GM18909 (cell line): Measurements from ENCODE around the gene AOX1.
"Not testable (repeated sequence)": the region's sequence is repeated elsewhere in the genome, so short reads cannot be mapped to it uniquely, and the experiment has no call there.

Experiments
- ATAC-seq: cut with Tn5 transposase; IDR thresholded peaks from one replicate; pipeline ENCODE4 v1.9.1; 2021; ENCODE audit warnings: mild to moderate bottlenecking; ENCODE audit not compliant: unreplicated experiment, poor library complexity

The AOX1 gene

DNA sequence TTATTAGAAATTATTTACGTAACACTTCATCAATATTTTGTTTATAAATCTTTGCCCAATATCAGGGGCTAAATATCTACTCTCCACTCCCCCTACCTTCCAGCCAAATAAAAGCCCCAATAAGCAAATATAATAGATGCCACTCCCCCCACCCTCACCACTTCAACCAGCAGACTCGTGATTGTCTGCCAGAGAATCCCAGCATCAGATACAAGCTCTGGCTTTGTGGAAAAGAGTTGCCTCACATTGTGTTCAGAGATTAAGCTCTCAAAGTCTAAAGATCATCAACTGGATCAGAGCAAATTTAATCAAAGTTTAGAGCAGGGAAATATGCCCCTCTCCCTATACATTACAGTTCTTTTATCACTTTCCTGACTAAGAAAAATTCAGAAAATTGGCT, 39.5 kb downstream of the AOX1 start:
- ATAC-seq = no peak

GRCh38 chr2:200625958-200626363, 40.1 kb downstream of the AOX1 start:
- ATAC-seq = no peak

GRCh38 chr2:200627110-200627770, 41.4 kb downstream of the AOX1 start:
- no peak for ATAC-seq

- ATAC-seq = not testable (repeated sequence)
Measured at GRCh38 chr2:200628461-200628860, 42.6 kb downstream of the AOX1 start.

GRCh38 chr2:200631287-200631686, 45.5 kb downstream of the AOX1 start:
- no peak for ATAC-seq

- ATAC-seq = no peak
Measured at GRCh38 chr2:200634231-200634964, 48.6 kb downstream of the AOX1 start.

- no peak for ATAC-seq
Measured at GRCh38 chr2:200635251-200635650, 49.4 kb downstream of the AOX1 start.

GRCh38 chr2:200637901-200638300, 52.1 kb downstream of the AOX1 start:
- ATAC-seq = no peak

DNA sequence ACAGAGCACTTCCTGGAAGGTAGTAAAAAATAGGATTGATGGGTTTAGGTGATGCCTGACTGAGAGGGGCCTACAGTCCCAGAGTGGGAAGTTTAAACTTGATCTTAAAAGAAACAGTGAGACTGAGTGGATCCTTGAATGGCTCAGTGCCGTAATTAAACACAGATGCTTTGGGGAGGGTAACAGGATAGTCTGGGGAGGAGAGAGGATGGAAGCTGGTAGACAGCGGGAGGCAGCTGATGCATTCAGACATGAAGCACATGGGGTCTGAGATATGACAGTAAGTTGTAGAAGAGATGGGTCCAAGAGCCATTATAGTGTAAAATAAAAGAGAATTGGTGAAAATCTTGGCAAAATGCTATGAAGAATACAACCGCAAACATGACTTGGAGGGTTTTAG, 54.4 kb downstream of the AOX1 start:
- ATAC-seq = no peak

DNA sequence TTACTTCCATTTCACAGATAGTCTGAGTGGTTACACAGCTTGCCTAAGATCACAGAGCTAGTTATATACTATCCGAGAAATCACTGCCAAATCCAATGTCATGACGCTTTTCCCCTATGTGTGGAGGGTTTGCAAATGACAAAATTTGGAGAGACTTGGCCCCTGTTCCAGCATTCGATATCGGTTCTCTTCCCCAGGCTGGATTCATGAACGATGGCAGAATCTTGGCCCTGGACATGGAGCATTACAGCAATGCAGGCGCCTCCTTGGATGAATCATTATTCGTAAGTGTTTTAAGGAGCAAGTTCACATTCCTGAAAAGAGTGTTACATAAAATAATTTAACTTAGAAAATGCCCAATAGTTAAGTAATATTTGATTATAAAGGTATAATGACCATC, 55.1 kb downstream of the AOX1 start:
- ATAC-seq = no peak

DNA sequence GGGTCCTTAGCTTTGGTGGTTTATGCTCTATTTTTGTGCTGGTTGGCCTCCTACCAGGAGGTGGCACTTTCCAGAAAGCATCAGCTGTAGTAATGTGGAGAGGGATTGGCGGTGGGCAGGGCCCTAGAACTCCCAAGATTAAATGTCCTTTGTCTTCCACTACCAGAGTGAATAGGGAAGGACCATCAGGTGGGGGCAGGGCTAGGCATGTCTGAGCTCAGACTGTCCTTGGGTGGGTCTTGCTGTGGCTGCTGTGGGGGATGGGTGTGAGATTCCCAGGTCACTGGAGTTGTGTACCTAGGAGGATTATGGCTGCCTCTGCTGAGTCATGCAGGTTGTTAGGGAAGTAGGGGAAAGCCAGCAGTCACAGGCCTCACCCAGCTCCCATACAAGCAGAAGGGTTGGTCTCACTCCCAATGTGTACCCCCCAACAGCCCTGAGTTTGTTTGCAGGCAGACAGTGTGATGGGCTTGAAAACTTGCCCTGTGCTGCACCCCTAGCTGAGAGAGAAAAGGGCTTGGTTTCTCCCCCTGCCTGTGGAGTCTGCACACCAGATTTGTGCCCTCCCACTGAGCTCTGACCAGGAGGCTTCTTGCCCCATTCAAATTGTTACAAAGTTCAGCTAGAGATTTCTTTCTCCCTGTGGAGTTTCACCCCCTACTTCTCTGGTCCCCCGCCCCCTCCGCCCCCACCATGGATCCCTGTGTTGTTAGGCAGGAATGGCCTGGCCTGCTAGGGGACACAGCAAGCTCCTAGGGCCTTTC, 62.9 kb downstream of the AOX1 start:
- not testable (repeated sequence) for ATAC-seq

DNA sequence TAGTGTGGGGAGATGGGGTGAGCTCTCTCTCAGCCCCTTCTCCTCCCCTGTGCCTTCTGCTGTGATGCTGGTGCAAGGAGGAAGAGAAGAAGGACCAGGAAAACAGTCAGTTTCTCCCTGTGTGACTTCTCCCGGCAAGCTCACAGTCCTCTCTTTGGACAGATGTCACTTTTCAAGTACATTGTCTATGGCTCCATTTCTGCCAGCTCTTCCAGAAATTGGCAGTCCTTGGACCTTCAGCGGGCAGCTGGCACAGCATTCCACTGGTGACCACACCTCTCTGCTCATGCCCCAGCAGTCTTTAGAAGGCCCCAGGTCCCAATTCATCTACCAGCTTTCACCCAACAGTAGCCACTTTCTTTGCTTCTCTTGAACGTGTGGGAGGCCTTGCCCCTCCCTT, 63.9 kb downstream of the AOX1 start:
- ATAC-seq = no peak

DNA sequence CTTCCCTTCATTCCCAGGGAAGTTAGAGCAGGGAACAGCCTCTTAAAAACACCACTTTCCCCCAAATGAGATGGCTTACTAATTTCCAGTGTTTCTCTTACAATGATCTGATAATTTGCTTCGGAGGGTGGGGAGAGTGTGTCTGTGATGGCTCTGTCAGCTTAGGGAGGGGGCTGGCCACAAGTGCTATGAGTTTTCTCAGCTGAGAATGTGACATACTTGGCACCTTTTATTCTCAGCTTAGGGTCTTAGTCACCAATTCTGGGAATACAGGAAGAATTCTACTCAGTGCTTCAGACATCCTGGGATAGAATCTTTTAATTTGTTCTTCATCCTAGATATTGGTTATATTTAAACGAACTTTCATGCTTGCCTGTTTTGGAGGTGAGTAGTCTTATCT, 64.4 kb downstream of the AOX1 start:
- no peak for ATAC-seq

- ATAC-seq = no peak
Measured at GRCh38 chr2:200652158-200652557, 66.3 kb downstream of the AOX1 start.

- no peak for ATAC-seq
Measured at GRCh38 chr2:200653021-200653420, 67.2 kb downstream of the AOX1 start.

DNA sequence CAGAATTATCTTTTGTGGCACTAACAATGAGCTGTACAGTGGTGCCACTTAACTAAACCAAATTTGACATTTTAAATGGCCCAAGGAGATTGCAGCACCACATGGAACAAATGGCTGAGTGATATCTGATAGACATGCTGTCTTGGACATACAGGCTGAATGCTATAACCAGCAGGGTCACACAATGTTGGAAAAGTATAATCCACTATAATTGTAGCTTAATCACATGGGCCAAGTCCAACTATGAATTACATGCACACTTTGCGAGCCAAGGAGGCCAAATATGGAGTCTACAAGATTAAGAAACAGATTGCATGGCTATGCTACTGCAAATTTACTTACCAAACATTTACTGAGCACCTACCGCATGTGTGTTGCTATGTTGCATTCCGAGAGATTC, 69.0 kb downstream of the AOX1 start:
- ATAC-seq = no peak

GRCh38 chr2:200655918-200656580, 70.2 kb downstream of the AOX1 start:
- no peak for ATAC-seq

GRCh38 chr2:200658278-200658864, 72.6 kb downstream of the AOX1 start:
- ATAC-seq = no peak

DNA sequence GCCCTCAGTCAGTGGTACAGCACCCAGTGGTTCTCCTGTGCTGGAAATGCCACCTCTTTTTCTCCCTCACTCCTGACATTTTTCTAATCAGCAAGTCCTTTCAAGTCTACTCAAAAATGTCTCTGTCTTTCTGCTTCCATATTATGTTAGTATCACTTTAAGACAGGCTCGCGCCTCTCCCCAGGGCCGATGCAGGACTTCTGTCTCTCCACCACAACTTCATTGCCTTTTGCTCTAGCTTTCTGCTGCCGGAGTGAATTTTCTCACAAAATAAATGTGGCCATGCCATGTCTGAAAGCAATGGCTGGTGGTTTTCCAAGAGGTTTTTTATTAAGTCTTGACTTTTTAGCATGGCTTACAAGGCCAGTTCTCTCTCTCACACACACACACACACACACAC, 73.6 kb downstream of the AOX1 start:
- no peak for ATAC-seq

DNA sequence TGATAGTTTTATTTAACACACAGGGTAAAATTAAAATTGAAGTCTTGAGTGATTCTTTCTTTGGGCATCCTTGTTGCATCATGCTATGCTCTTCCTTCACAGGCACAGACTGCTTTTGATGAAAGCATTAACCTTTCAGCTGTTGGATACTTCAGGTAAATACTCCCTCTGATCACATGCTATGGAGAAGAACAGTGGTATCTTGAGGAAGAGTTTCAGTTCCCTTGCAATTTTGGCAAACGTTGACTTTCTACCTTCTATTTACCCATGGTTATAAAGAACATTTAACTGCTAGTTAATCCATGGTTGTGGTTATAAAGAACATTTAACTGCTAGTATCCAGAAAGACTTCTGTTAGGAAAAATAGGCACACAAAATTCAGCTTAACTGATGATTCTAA, 75.7 kb downstream of the AOX1 start:
- no peak for ATAC-seq
